AG08396 (cell line): ENCODE measurements around the gene OTX2.

Experiments
- DNase-seq: peaks from one replicate; pipeline ENCODE4 v3.0.0; 2012; ENCODE audit warnings: low spot score, mixed read lengths

The OTX2 gene

DNA sequence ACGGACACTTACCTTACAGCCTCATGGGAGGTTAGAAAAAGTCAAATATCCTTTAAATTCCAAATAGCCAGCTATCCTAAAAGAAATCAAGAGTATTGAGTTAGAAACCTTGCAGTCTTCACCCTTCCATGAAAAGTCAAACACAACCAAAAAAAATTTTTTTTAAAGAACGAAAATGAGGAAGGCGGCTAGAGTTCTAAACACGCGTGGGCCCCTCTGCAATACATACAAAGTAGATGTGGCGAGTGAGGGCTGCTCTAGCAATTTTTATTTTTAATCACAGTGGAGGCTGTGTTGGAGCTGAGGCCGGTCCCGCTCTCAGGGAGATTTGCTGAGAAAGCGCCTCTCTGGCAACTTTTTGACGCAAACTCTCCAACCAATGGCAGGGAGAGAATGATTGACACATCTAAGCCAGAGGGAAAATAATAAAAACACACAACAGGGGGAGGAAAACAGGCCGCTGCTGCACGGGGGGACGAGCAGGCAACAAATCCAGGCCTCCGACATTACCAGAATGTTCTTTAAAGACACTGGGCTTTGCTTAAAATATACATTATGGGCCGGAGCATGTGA is at the start of gene OTX2:
Gene OTX2, minus strand, starts transcription at position 333 of the 573 bp plus-strand sequence. CDS start 5,023 bp downstream, outside the sequence.
- no peak for DNase-seq

- DNase-seq = no peak
Measured at GRCh38 chr14:56858422-56858821, 48.1 kb upstream of the OTX2 start.

- DNase-seq = no peak
Measured at GRCh38 chr14:56857216-56857615, 46.9 kb upstream of the OTX2 start.

DNA sequence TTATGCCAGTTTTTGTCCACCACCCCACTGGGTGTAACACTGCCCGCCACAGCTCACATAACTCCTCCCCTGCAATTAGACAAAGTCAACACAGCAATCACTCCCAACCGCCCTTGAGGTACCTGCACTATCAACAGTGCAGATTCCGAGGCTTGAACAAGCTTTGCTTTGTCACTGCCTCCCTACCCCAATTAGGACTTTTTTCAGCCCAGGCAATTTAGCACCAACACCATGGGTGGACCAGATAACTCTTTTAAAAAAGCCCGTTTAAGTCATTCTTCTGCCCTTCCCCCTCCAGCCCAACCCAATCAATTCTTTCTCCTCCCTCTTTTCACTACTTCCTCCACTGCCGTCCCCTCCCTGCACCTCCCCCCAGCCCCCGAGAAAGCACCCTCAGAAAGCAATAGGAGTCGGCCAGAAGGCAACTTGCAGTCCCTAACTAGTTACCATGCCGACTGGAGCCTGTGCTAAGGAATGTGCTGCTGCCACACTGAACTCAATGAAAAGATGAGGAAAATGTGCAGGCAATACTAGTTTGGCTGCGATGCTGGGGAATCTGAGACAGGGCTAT is 45.7 kb upstream of the OTX2 start:
- no peak for DNase-seq

- no peak for DNase-seq
Measured at GRCh38 chr14:56854325-56854724, 44.0 kb upstream of the OTX2 start.

GRCh38 chr14:56846970-56847930 is 37.0 kb upstream of the OTX2 start:
- DNase-seq = no peak

- DNase-seq = no peak
Measured at GRCh38 chr14:56844406-56845002, 34.2 kb upstream of the OTX2 start.

DNA sequence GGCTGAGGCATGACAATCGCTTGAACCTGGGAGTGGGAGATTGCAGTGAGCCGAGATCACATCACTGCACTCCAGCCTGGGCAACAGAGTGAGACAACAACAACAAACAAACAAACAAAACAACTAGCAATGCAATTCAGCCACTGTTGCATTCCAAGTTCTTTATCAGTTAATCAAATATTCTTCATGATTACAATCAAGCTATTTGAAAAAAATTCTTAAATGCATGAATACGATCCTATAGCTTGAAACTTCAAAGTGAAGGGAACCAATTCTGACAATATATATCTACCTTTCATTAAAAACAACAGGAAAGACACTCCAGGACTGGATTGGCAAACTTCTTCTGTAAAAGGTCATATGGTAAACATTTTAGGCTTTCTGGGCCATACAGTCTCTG is 31.3 kb upstream of the OTX2 start:
- no peak for DNase-seq

DNA sequence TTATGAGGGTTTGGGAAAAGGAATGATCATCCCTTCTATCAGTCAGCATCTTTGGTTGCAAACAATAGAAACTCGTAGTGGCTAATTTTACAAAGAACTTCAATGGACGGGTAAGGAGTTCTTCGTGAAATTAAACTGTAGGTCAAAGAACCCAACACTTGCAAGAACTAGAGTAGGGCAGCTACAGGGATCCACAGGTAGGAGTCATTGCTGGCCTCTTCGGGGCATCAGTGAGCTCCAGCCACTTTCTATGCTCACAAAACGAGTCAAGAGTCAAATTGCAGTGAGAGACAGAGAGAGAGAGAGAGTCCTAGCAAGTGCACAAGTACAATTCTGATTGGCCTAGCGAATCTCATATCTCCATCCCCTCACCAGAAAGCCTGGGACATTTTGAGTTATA is 29.9 kb upstream of the OTX2 start:
- no peak for DNase-seq

- DNase-seq = no peak
Measured at GRCh38 chr14:56829151-56829550, 18.9 kb upstream of the OTX2 start.

- no peak for DNase-seq
Measured at GRCh38 chr14:56826214-56826613, 15.9 kb upstream of the OTX2 start.

- no peak for DNase-seq
Measured at GRCh38 chr14:56821805-56822610, 11.7 kb upstream of the OTX2 start.

GRCh38 chr14:56821177-56821576 is 10.9 kb upstream of the OTX2 start:
- no peak for DNase-seq

- no peak for DNase-seq
Measured at GRCh38 chr14:56817396-56817921, 7.2 kb upstream of the OTX2 start.

- DNase-seq = no peak
Measured at GRCh38 chr14:56816574-56817391, 6.5 kb upstream of the OTX2 start.

DNA sequence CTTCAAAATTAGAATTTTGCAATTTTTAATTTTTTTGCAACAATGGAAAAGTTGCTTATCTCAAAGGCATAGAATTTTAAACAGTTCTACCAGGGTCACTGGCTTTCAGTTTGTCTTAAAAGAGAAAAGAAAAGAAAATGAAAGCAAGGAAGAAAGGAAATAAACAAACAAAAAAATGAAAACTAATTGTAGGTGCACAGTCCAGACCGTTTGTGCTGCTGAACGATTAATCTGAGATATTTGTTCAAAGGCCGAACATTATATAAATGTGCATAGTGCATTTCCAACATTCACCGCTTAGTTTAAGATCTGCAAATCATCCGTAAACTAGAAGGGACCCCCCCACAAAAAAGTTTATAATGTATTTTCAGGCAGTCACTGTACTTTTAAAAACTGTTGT is 5.5 kb upstream of the OTX2 start:
- no peak for DNase-seq

DNA sequence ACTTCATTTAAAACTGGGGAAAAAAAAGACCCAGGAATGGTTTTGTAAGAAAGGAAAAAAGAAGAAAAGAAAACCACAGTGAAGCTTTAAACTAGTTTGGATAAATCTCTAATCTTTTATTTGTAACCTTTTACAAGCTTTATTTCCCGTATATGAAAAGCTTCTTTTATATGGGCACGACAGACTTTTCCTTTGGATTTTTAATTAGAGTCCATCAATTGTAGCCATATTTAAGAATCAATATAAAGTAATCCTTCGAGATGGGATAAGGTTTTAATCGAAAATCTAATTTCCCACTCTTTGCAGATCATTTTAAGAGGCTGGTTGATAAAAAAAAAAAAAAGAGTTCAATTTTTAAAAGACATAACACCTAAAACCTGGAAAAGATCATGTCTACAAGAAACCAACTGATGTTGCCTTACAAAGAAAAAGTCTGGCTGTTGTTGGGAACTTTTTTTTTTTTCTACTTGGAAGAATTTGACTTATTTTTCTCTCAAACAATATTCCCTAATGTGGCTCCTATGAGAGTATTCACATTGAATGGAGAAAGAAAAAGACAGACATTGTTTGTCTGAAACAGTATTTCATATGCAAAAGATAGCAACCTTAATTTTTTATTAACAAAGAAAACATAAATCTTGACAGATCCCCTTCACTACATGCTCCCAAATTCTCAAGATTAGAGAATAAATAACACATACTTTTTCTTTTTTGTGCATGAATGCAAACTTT is 4.9 kb upstream of the OTX2 start:
- no peak for DNase-seq

GRCh38 chr14:56814519-56814959 is 4.3 kb upstream of the OTX2 start:
- no peak for DNase-seq

DNA sequence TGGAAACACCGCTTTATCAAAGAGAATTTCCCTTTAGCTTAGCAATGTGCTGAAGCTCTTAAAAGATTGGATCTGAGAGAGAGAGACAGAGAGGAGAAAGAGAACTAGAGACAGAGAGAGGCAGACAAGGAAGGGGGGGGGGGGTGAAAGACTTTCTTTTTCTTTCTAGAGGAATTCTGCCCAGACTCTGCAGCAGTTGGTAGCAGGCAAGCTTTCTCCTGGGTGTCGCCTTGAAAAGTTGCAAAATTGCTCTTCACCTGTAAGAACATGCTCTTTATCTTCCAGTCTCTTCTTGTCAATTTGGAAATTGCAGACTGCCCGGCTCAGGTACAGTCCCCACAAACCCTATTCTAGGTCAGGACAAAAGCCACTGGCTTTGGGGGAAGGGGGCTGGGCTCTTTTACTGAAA is 2.9 kb upstream of the OTX2 start:
- no peak for DNase-seq
